ENCODE data around the gene HBD. TPM values are rescaled to one million over a fixed set of nuclear protein-coding genes. Genes with fewer than 3 reads are reported as not detected.

The HBD gene
- total and polyA plus RNA-seq, 2 donors (not counting 1 experiment from before 2014, with no cell fraction given), result 5.9 to 53.4 TPM

DNA sequence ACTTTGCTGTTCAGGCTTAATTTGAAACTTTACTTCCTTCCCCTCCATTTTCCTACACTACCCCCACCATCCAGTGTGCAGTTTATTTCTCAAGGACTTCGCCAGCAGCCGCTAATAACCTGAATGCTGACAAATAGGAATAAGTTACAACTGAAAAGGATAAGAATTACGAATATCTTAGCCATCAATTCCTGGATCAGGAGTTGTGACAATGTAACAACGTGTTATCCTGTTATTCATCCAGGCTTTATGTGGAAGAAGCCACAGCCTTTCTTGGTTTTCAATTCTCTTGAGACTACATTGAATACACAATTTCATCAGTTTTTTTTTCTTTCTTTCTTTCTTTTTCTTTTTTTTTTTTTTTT, 9.5 kb upstream of the HBD start:
- Histone ChIP-seq H3K79me2 (ENCODE audit: control insufficient read depth, insufficient read depth, low read length) (no peaks in the 10 kb centered on the region), H3K27me3 (ENCODE audit: control insufficient read depth, insufficient read depth, low read length) (no peaks in the 10 kb centered on the region), H3K4me3 (replicated peaks in 1 of 4; ENCODE audit: control extremely low read depth in 1 of 4, insufficient read depth in 1 of 4, low read depth in 3 of 4, low read length in 4 of 4) (no peak overlapping the region), H3K9ac (ENCODE audit: insufficient read depth, low read length) (no peak overlapping the region), H3K36me3 (ENCODE audit: control insufficient read depth, insufficient read depth, low read length) (no peaks in the 10 kb centered on the region), H3K27ac (ENCODE audit: insufficient read depth, low read length) (no peak overlapping the region), H4K20me1 (ENCODE audit: control insufficient read depth, extremely low read depth, insufficient read depth, low read length) (no peaks in the 10 kb centered on the region), H3K4me1 (ENCODE audit: control insufficient read depth, extremely low read depth, insufficient read depth, low read length) (peaks cover under 1% of the 10 kb centered on the region), H2AFZ (ENCODE audit: low read length) (no peak overlapping the region), H3K4me2 (ENCODE audit: extremely low read depth, insufficient read depth, low read length) (no peak overlapping the region), H3K9me3 (ENCODE audit: control insufficient read depth, insufficient read depth, low read depth, low read length) (no peaks in the 10 kb centered on the region)
- TF ChIP-seq, protein P1, sequence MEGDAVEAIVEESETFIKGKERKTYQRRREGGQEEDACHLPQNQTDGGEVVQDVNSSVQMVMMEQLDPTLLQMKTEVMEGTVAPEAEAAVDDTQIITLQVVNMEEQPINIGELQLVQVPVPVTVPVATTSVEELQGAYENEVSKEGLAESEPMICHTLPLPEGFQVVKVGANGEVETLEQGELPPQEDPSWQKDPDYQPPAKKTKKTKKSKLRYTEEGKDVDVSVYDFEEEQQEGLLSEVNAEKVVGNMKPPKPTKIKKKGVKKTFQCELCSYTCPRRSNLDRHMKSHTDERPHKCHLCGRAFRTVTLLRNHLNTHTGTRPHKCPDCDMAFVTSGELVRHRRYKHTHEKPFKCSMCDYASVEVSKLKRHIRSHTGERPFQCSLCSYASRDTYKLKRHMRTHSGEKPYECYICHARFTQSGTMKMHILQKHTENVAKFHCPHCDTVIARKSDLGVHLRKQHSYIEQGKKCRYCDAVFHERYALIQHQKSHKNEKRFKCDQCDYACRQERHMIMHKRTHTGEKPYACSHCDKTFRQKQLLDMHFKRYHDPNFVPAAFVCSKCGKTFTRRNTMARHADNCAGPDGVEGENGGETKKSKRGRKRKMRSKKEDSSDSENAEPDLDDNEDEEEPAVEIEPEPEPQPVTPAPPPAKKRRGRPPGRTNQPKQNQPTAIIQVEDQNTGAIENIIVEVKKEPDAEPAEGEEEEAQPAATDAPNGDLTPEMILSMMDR (conservative IDR thresholded peaks at IDR 0.05 in 1 of 2, IDR thresholded peaks at IDR 0.05 in 1 of 2; ENCODE audit: low read depth in 1 of 2, low read length in 2 of 2), result no peak
- no peak for TF ChIP-seq EZH2 (IDR thresholded peaks at IDR 0.05; ENCODE audit: low read length, missing control alignments)
- DNase-seq (ENCODE audit: low read depth in 2 of 2), result no peak

DNA sequence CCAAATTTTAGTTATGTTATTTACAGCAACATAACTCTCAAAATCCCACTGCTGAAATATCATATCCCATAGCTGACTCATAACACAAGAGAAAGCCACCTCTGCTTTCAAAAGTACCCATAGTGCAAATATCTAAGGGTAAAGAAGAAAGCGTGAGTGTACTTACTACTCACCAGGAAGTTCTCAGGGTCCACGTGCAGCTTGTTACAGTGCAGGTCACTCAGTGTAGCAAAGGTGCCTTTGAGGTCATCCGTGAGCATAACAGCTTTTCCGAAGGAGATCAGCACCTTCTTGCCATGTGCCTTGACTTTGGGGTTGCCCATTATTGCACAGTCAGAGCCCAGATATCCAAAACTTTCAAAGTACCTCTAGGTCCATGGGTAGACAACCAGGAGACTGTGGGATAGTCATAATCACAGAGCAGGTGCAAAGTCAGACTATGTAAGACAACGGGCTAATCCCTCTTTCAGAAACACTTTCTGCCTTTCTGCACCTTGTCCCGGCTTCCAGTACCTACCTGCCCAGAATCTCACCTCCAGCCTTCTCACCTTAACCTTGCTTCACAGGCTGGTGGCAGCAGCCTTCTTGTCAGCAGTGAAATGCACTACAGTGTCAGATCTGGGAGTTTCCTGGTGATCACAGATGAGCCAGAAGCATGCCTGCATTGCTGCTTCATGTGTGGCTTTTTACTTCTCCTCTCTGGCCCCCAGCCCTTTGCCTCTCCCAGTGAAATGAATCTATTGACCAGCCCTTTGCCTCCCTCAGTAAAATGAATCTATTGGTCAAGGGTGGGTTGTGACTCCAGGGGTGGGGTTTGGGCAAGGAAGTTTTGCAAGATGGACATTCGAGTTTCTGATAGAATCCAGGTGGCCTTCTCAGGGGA, 8.9 kb upstream of the HBD start:
- H3K27ac ChIP-seq (ENCODE audit: insufficient read depth, low read length), result no peak overlapping the region
- peak in 1 of 2 donors; percentile 7 for DNase-seq (ENCODE audit: low read depth in 2 of 2)
- H3K4me1 ChIP-seq (ENCODE audit: control insufficient read depth, extremely low read depth, insufficient read depth, low read length), result peaks cover 2% of the 10 kb centered on the region
- no peak overlapping the region for H3K4me2 ChIP-seq (ENCODE audit: extremely low read depth, insufficient read depth, low read length)
- H3K36me3 ChIP-seq (ENCODE audit: control insufficient read depth, insufficient read depth, low read length), result no peaks in the 10 kb centered on the region
- no peak overlapping the region for H3K4me3 ChIP-seq (replicated peaks in 1 of 4; ENCODE audit: control extremely low read depth in 1 of 4, insufficient read depth in 1 of 4, low read depth in 3 of 4, low read length in 4 of 4)
- no peaks in the 10 kb centered on the region for H3K79me2 ChIP-seq (ENCODE audit: control insufficient read depth, insufficient read depth, low read length)
- H3K9me3 ChIP-seq (ENCODE audit: control insufficient read depth, insufficient read depth, low read depth, low read length), result no peaks in the 10 kb centered on the region
- H3K27me3 ChIP-seq (ENCODE audit: control insufficient read depth, insufficient read depth, low read length), result no peaks in the 10 kb centered on the region
- no peak overlapping the region for H3K9ac ChIP-seq (ENCODE audit: insufficient read depth, low read length)
- H4K20me1 ChIP-seq (ENCODE audit: control insufficient read depth, extremely low read depth, insufficient read depth, low read length), result no peaks in the 10 kb centered on the region
- no peak for TF ChIP-seq EZH2 (IDR thresholded peaks at IDR 0.05; ENCODE audit: low read length, missing control alignments)
- TF ChIP-seq, protein P1 (conservative IDR thresholded peaks at IDR 0.05 in 1 of 2, IDR thresholded peaks at IDR 0.05 in 1 of 2; ENCODE audit: low read depth in 1 of 2, low read length in 2 of 2), result no peak
- H2AFZ ChIP-seq (ENCODE audit: low read length), result no peak overlapping the region

DNA sequence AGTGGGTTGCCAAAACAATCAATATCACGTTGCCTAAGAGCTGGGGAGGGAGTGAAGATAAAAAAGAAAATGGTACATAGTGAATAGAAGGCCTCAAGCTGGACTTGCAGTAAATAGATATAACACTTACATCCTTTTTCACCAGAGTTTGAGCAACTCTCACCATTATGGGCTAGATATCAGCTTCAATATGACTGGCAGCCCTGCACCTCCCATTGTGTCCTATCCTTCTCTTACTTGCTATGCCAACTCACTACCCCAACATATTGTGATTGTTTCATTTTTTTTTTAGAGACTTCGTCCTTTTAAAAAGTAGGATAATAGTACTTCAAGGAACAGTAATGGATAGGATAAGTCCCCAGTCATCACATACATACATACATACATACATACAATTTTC, 7.9 kb upstream of the HBD start:
- Histone ChIP-seq H3K4me1 (ENCODE audit: control insufficient read depth, extremely low read depth, insufficient read depth, low read length) (peaks cover 2% of the 10 kb centered on the region), H3K36me3 (ENCODE audit: control insufficient read depth, insufficient read depth, low read length) (no peaks in the 10 kb centered on the region), H3K4me3 (replicated peaks in 1 of 4; ENCODE audit: control extremely low read depth in 1 of 4, insufficient read depth in 1 of 4, low read depth in 3 of 4, low read length in 4 of 4) (no peak overlapping the region), H2AFZ (ENCODE audit: low read length) (no peak overlapping the region), H4K20me1 (ENCODE audit: control insufficient read depth, extremely low read depth, insufficient read depth, low read length) (no peaks in the 10 kb centered on the region), H3K79me2 (ENCODE audit: control insufficient read depth, insufficient read depth, low read length) (no peaks in the 10 kb centered on the region), H3K9me3 (ENCODE audit: control insufficient read depth, insufficient read depth, low read depth, low read length) (no peaks in the 10 kb centered on the region), H3K27ac (ENCODE audit: insufficient read depth, low read length) (no peak overlapping the region), H3K27me3 (ENCODE audit: control insufficient read depth, insufficient read depth, low read length) (no peaks in the 10 kb centered on the region), H3K9ac (ENCODE audit: insufficient read depth, low read length) (no peak overlapping the region), H3K4me2 (ENCODE audit: extremely low read depth, insufficient read depth, low read length) (no peak overlapping the region)
- DNase-seq (ENCODE audit: low read depth in 2 of 2), result no peak
- TF ChIP-seq, protein P1 (conservative IDR thresholded peaks at IDR 0.05 in 1 of 2, IDR thresholded peaks at IDR 0.05 in 1 of 2; ENCODE audit: low read depth in 1 of 2, low read length in 2 of 2), result no peak
- TF ChIP-seq EZH2 (IDR thresholded peaks at IDR 0.05; ENCODE audit: low read length, missing control alignments), result no peak

Data from fibroblast of lung (primary cell).